Activated CD4-positive, alpha-beta T cell treated with anti-CD3 and anti-CD28 coated beads, Interleukin-2, amount 50 U/mL, for 16 hours (primary cell): ENCODE data around the gene SDCBP2.

Experiments
- DNase-seq: peaks from one replicate; pipeline ENCODE4 v3.0.0-alpha.2; 2020

SDCBP2 gene

GRCh38 chr20:1293641-1294379 lies 35.1 kb downstream of the SDCBP2 start:
- DNase-seq: no peak

- DNase-seq: no peak
These were observed 36.3 kb downstream of the SDCBP2 start for GRCh38 chr20:1292620-1293019.

- no peak for DNase-seq
These were observed 37.7 kb downstream of the SDCBP2 start for GRCh38 chr20:1291191-1291741.

GRCh38 chr20:1287787-1288569 lies 41.0 kb downstream of the SDCBP2 start:
- no peak for DNase-seq

GRCh38 chr20:1287306-1287705 lies 41.6 kb downstream of the SDCBP2 start:
- no peak for DNase-seq

- no peak for DNase-seq
These were observed 42.5 kb downstream of the SDCBP2 start for GRCh38 chr20:1286267-1287024.

GRCh38 chr20:1283522-1284510 lies 45.1 kb downstream of the SDCBP2 start:
- no peak for DNase-seq

DNA sequence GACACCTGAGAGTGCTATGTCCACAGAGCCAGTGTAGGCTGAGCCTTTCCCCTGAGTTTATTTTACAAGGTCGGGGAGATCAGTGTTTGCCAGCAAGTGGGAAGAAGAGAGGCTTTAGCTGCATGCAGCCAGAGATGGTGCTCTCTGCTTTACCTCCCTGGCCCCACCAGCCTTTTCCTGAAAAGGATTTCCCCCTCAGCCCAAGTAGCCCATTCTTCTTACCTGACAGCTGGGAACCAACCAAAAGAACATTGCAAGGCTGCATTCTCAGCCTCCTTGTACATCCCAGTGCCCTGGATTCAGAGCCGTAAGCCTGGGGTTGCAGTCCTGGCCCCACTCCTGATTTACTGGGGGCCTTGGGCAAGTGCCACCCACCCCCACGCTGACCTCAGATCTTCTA lies 46.0 kb downstream of the SDCBP2 start:
- DNase-seq: no peak

DNA sequence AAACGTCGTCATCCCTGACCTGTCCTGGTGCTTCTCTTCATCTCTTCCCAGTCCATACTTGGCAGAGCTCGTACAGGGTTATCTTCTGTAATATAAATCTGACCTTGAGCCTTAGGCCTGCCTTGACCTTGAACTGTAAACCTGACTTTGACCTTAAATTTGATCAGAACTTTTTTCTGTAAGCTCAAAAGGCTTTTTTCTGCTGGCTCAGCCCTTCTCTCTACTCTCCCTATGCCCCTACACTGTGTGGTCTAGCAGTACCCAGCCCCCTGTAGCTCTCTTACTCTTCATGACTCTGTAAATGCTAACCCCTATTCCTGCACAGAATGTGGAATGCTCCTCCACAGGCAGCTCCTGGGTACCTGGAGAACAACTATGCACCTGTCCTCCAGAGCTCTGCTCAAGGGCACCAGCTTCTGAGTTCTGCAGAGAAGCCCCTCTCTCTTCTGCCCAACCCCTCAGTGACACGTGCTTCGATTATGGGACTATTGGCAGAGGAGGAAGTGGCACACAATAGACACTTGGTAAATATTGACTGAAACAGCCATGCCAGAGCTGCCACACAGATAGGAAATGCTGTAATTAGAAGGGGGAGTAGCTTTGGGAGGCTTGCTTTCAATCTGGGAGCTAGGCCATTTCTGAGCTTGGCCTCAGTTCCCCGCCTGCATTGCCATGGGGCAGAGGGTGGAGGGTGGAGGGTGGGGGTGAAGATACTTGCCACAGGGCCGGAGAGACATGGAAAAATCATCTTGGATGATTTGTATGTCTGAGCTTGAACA lies 47.5 kb downstream of the SDCBP2 start:
- no peak for DNase-seq

GRCh38 chr20:1280195-1281102 lies 48.5 kb downstream of the SDCBP2 start:
- no peak for DNase-seq

GRCh38 chr20:1278993-1279392 lies 49.9 kb downstream of the SDCBP2 start:
- DNase-seq: no peak

DNA sequence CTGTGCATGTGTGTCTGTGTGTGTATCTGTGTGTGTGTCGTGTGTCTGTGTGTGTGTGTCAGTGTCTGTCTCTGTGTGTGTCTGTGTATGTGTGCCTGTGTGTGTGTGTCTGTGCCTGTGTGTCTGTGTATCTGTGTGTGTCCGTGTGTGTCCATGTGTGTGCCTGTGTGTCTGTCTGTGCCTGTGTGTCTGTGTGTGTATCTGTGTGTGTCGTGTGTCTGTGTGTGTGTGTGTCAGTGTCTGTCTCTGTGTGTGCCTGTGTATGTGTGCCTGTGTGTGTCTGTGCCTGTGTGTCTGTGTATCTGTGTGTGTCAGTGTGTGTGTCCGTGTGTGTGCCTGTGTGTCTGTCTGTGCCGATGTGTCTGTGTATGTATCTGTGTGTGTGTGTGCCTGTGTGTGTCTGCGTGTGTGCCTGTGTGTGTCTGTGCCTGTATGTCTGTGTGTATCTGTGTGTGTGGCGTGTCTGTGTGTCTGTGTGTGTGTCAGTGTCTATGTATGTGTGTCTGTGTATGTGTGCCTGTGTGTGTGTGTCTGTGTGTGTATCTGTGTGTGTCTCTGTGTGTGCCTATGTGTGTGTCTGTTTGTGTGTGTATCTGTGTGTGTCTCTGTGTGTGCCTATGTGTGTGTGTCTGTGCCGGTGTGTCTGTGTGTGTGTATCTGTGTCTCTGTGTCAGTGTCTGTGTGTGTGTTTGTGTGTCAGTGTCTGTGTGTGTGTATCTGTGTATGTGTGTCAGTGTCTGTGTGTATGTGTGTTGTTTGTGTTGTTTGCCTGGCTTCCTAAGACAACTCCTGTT lies 51.2 kb downstream of the SDCBP2 start:
- DNase-seq: no peak

- DNase-seq: no peak
These were observed 53.0 kb downstream of the SDCBP2 start for GRCh38 chr20:1275919-1276318.

DNA sequence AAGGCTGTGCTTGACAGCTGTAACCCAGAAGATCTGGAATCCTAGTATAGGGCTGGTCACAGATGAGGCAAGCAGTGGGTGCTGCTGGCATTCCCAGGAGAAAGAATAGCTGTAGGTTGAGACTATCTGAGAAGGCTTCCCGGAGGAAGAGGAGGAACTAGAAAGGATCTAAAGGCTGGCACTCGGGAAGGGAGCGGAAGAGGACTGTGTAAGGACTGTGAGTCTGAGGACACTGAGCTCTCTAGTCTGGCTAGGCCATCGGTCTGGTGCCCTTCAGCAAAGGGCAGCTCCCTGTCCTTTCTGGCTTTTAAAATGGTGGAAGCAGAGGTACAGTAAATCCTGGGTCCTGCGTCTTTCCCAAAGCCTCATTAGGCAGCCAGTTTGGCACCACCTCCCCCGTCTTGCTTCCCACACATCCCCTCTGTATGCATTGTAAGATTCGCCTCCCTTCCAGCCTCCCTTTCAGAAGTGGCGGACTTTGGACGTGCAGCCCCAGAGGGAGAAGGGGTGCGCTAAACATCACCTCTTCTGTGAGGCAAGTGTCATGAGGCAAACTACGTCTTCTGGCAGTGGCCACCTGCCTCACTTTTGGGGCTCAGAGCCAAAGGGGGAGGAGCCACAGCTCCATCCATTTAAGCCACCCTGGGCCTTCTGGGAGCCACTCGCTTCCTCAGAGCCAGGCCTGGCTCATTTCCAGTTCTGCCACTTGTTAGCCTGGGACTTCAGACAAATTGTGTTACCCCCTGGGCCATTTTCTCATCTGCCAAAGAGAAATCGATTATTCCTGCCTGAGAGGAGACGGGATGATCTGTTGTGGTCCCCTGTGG lies 54.2 kb downstream of the SDCBP2 start:
- DNase-seq: no peak

GRCh38 chr20:1273366-1273765 lies 55.6 kb downstream of the SDCBP2 start:
- DNase-seq: no peak

GRCh38 chr20:1272368-1273100 lies 56.4 kb downstream of the SDCBP2 start:
- DNase-seq: no peak

DNA sequence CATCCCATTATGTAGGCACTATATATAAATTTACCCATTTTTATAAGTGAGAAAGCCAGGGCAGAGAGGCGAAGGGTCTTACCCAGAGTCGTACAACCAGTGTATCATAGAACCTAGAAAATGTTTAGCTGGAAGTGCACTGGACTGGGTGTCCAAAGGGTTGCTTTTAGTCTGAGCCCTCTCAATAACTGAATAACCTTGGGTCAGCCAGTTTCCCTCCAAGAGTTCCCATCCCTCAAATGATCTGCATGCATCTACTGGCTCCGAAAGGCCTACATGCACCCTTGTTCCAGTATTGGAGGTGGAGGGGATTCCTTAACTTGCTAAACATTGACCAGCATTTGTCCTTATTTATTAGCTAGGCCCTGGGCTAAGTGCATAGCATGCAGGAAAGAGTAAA lies 59.1 kb downstream of the SDCBP2 start:
- DNase-seq: no peak

DNA sequence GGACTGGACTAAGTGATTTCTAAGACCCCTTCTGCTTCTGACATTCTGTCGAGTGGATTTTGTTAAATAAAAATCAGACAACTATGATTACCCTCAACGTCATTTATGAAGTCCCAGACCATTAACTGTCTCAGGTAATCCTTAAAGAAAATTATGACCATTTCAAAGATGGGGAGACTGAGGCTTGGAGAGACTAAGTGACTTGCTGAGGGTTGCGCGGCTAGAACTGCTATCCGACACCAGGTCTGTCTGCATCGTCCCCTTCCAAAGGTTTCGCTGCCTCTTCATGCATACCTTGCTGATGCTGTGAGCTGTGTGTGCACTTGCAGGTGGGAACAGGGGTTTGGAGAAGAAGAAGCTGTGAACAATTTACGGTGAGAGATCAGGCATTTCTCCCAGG lies 59.7 kb downstream of the SDCBP2 start:
- no peak for DNase-seq
